Measurements from ENCODE around the gene LSS. TPM values are rescaled to one million over a fixed set of nuclear protein-coding genes. Genes with fewer than 3 reads are reported as not detected.

LSS gene
- total and polyA plus RNA-seq, 2 of the 4 experiments (the other 2 are of a cell fraction) = 43.4 to 58.1 TPM

DNA sequence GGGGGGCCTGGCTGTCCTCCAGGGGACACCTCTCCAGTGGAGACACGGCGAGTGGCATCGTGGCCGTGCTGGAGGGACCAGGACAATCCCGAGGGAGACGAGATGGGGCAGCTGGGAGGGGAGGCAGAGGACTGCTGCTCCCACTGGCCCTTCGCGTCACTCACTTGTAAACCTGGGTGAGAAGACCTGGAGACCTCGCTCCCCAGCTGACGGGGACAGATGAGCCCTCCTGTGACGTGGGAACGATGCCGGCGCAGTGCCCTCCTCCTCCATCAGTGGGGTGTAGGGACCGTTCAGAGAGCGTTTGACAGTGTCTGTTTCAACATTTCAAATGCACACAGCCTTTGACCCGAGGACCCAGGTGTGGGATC, 48.9 kb downstream of the LSS start:
- H3K27me3 ChIP-seq (ENCODE audit: control insufficient read depth, insufficient read depth, low read length) = no peaks in the 10 kb centered on the region
- H3K9me3 ChIP-seq (ENCODE audit: control insufficient read depth, insufficient read depth, low read length) = peaks cover 2% of the 10 kb centered on the region; the same call in 1 of the 2 replicates
- H3K9me1 ChIP-seq (ENCODE audit: insufficient read depth, low read length) = peaks cover 4% of the 10 kb centered on the region
- DNase-seq (no peak), ATAC-seq (ENCODE audit: low read depth) (no peak)
- no peak overlapping the region for H3K9ac ChIP-seq (ENCODE audit: low read depth, low read length)
- BruUV-seq (replicated peaks) = no TSS peak
- H3K4me2 ChIP-seq (ENCODE audit: low read depth, low read length) = no peak overlapping the region
- no peak overlapping the region for H4K8ac ChIP-seq (ENCODE audit: low read depth in 2 of 2, low read length in 2 of 2)
- no peak overlapping the region for H3K14ac ChIP-seq (replicated peaks; ENCODE audit: low read depth, low read length)
- peaks cover 4 to 8% of the 10 kb centered on the region in 2 experiments; a peak in 3 of 4 replicates for H3K79me1 ChIP-seq (ENCODE audit: low read depth in 1 of 2, low read length in 2 of 2)
- peaks cover 7% of the 10 kb centered on the region; the same call in 1 of the 2 replicates for H3K4me1 ChIP-seq (ENCODE audit: control insufficient read depth, insufficient read depth, low read length)
- no peak overlapping the region for H2BK20ac ChIP-seq (ENCODE audit: low read depth, low read length)
- H2BK5ac ChIP-seq (ENCODE audit: low read depth, low read length, poor library complexity, severe bottlenecking) = no peak overlapping the region
- no peak overlapping the region for H3K23ac ChIP-seq (ENCODE audit: low read depth, low read length)
- H3K4me3 ChIP-seq (ENCODE audit: insufficient read depth, low read depth, low read length) = no peak overlapping the region
- peak overlapping the region; percentile 43 for H2AFZ ChIP-seq (replicated peaks; ENCODE audit: low read length, poor library complexity)
- H2AK9ac ChIP-seq (replicated peaks; ENCODE audit: low read depth, low read length, poor library complexity) = no peak overlapping the region
- intact Hi-C loops (cut with micrococcal nuclease) (no loop called here), dilution Hi-C loops (cut with HindIII; ENCODE audit: low sequenced_read_pairs, unreplicated experiment) (no loop called here), in situ Hi-C loops (cut with MboI; ENCODE audit: low sequenced_read_pairs) (no loop called here)
- H4K5ac ChIP-seq (ENCODE audit: low read depth, low read length) = no peak overlapping the region
- TF ChIP-seq FOS (IDR thresholded peaks at IDR 0.05; ENCODE audit: low read depth, low read length) (no peak), SMC3 (IDR thresholded peaks at IDR 0.05; ENCODE audit: low read depth, low read length) (no peak), RCOR1 (IDR thresholded peaks at IDR 0.05; ENCODE audit: insufficient replicate concordance, low read length) (no peak), NFE2L2 (IDR thresholded peaks at IDR 0.05; ENCODE audit: low read depth, low read length) (no peak), BHLHE40 (IDR thresholded peaks at IDR 0.05; ENCODE audit: low read depth, low read length) (no peak), MXI1 (IDR thresholded peaks at IDR 0.05; ENCODE audit: borderline replicate concordance, low read depth, low read length) (no peak), POLR2A (IDR thresholded peaks at IDR 0.05; ENCODE audit: low read depth, low read length) (no peak), CTCF (conservative IDR thresholded peaks at IDR 0.05; ENCODE audit: low read depth, low read length) (no peak), CEBPB (IDR thresholded peaks at IDR 0.05; ENCODE audit: low read depth, low read length) (no peak), MAFK (IDR thresholded peaks at IDR 0.05; ENCODE audit: low read depth, low read length) (no peak), RAD21 (IDR thresholded peaks at IDR 0.05; ENCODE audit: low read length) (no peak), MAZ (IDR thresholded peaks at IDR 0.05; ENCODE audit: borderline replicate concordance, low read depth, low read length) (no peak), RFX5 (IDR thresholded peaks at IDR 0.05; ENCODE audit: low read depth, low read length) (no peak), CHD1 (IDR thresholded peaks at IDR 0.05; ENCODE audit: low read depth, low read length) (no peak), USF2 (IDR thresholded peaks at IDR 0.05; ENCODE audit: low read depth, low read length) (no peak)
- TF ChIP-seq, protein P1, sequence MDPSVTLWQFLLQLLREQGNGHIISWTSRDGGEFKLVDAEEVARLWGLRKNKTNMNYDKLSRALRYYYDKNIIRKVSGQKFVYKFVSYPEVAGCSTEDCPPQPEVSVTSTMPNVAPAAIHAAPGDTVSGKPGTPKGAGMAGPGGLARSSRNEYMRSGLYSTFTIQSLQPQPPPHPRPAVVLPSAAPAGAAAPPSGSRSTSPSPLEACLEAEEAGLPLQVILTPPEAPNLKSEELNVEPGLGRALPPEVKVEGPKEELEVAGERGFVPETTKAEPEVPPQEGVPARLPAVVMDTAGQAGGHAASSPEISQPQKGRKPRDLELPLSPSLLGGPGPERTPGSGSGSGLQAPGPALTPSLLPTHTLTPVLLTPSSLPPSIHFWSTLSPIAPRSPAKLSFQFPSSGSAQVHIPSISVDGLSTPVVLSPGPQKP (IDR thresholded peaks at IDR 0.05; ENCODE audit: borderline replicate concordance, low read depth, low read length) = no peak
- no peaks in the 10 kb centered on the region for H4K20me1 ChIP-seq (ENCODE audit: insufficient read depth, low read length)
- 95% methylated on average over 8 of the region's 17 CpGs; no CpG with 5 or more reads in 1 of the 2 experiments for WGBS, 2 experiments (ENCODE audit: extremely low coverage in 2 of 2, insufficient read length in 1 of 2)
- no peak overlapping the region for H2BK120ac ChIP-seq (ENCODE audit: low read depth, low read length)
- H4K91ac ChIP-seq (ENCODE audit: insufficient read depth, low read depth, low read length) = no peak overlapping the region
- no peak overlapping the region; the same call in 1 of the 2 replicates for H2AK5ac ChIP-seq (ENCODE audit: low read depth, low read length)
- POLR2A ChIA-PET (ENCODE audit: unreplicated experiment) = no interaction called here
- CTCF ChIA-PET = no interaction called here
- no peak overlapping the region for H3K18ac ChIP-seq (ENCODE audit: low read depth, low read length)
- H3K56ac ChIP-seq (ENCODE audit: extremely low read depth, insufficient read depth, low read length) = no peak overlapping the region
- H3K27ac ChIP-seq (ENCODE audit: insufficient read depth, low read length) = no peak overlapping the region
- no peak overlapping the region for H2BK15ac ChIP-seq (ENCODE audit: low read depth, low read length)
- H3K36me3 ChIP-seq (ENCODE audit: control insufficient read depth, insufficient read depth, low read length) = no peaks in the 10 kb centered on the region
- H3K4ac ChIP-seq (ENCODE audit: low read depth, low read length) = no peak overlapping the region
